ENCODE measurements around the gene TXK.

The TXK gene

DNA sequence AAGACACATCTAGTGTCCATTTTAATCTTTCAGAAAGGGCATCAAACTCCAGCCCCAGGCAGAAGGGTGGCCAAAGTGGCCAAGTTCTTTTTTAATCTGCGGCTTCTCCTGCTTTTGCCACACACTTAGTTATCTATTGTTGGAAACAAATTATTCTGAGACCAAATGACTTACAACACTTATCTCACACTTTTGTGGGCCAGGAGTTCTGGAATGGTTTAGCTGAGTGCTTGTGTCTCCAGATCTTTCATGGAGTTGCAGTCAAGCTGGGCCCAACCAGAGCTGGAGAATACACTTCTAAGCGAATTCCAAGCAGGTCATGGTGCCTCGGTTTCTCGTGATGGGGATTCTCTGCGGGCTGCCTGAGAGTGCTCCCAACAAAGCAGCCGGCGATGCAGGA is 4.0 kb downstream of the TXK start:
- Histone ChIP-seq H3K9me3 (ENCODE audit: control insufficient read depth, low read length) (no peaks in the 10 kb centered on the region), H3K27me3 (ENCODE audit: control insufficient read depth, insufficient read depth, low read length) (no peaks in the 10 kb centered on the region), H3K9ac (ENCODE audit: low read length) (no peak overlapping the region), H3K4me1 (ENCODE audit: control insufficient read depth, insufficient read depth, low read length) (peaks cover 7% of the 10 kb centered on the region), H3K4me3 (ENCODE audit: low read length) (no peak overlapping the region), H3K36me3 (ENCODE audit: control insufficient read depth, insufficient read depth, low read length) (no peaks in the 10 kb centered on the region)

- no peaks in the 10 kb centered on the region for H3K9me3 ChIP-seq (ENCODE audit: control insufficient read depth, low read length)
- H3K36me3 ChIP-seq (ENCODE audit: control insufficient read depth, insufficient read depth, low read length): no peaks in the 10 kb centered on the region
- no peak overlapping the region for H3K4me3 ChIP-seq (ENCODE audit: low read length)
- H3K9ac ChIP-seq (ENCODE audit: low read length): no peak overlapping the region
- no peaks in the 10 kb centered on the region for H3K27me3 ChIP-seq (ENCODE audit: control insufficient read depth, insufficient read depth, low read length)
- peaks cover 7% of the 10 kb centered on the region for H3K4me1 ChIP-seq (ENCODE audit: control insufficient read depth, insufficient read depth, low read length)
Observed at GRCh38 chr4:48129307-48130014, 4.6 kb downstream of the TXK start.

- no peak overlapping the region for H3K9ac ChIP-seq (ENCODE audit: low read length)
- H3K36me3 ChIP-seq (ENCODE audit: control insufficient read depth, insufficient read depth, low read length): no peaks in the 10 kb centered on the region
- no peak overlapping the region for H3K4me3 ChIP-seq (ENCODE audit: low read length)
- H3K9me3 ChIP-seq (ENCODE audit: control insufficient read depth, low read length): no peaks in the 10 kb centered on the region
- peaks cover 7% of the 10 kb centered on the region for H3K4me1 ChIP-seq (ENCODE audit: control insufficient read depth, insufficient read depth, low read length)
- H3K27me3 ChIP-seq (ENCODE audit: control insufficient read depth, insufficient read depth, low read length): no peaks in the 10 kb centered on the region
Observed at GRCh38 chr4:48127682-48128404, 6.2 kb downstream of the TXK start.

DNA sequence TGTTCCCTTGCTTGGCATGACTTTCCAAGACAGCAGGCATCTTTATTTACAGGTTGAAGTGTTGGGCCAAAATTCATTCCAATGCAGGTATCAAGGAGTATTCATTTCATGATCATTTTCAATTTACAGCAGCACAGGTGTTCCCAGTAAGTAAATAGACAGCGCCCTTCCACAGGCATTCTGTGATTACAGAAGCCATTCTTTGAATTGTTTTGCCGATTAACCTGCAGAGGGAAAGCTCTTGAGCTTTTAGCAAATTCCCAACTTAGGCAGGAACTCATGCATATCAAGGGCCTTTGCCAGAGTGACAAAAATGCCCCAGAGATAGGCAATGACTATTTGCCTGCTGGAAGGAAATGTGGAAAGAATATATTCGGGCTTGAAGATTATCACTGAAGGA is 6.8 kb downstream of the TXK start:
- Histone ChIP-seq H3K9me3 (ENCODE audit: control insufficient read depth, low read length) (no peaks in the 10 kb centered on the region), H3K4me3 (ENCODE audit: low read length) (no peak overlapping the region), H3K27me3 (ENCODE audit: control insufficient read depth, insufficient read depth, low read length) (no peaks in the 10 kb centered on the region), H3K4me1 (ENCODE audit: control insufficient read depth, insufficient read depth, low read length) (peaks cover 7% of the 10 kb centered on the region), H3K9ac (ENCODE audit: low read length) (no peak overlapping the region), H3K36me3 (ENCODE audit: control insufficient read depth, insufficient read depth, low read length) (no peaks in the 10 kb centered on the region)

GRCh38 chr4:48126621-48127020 is 7.4 kb downstream of the TXK start:
- Histone ChIP-seq H3K4me1 (ENCODE audit: control insufficient read depth, insufficient read depth, low read length) (peaks cover 7% of the 10 kb centered on the region), H3K36me3 (ENCODE audit: control insufficient read depth, insufficient read depth, low read length) (no peaks in the 10 kb centered on the region)

GRCh38 chr4:48124870-48125269 is 9.2 kb downstream of the TXK start:
- no peaks in the 10 kb centered on the region for H3K27me3 ChIP-seq (ENCODE audit: control insufficient read depth, insufficient read depth, low read length)

More at GRCh38 chr4:48126621-48127020, 7.4 kb downstream of the TXK start:
- Histone ChIP-seq H3K4me3 (ENCODE audit: low read length) (no peak overlapping the region), H3K27me3 (ENCODE audit: control insufficient read depth, insufficient read depth, low read length) (no peaks in the 10 kb centered on the region), H3K9me3 (ENCODE audit: control insufficient read depth, low read length) (no peaks in the 10 kb centered on the region), H3K9ac (ENCODE audit: low read length) (no peak overlapping the region)

GRCh38 chr4:48122756-48123155 is 11.3 kb downstream of the TXK start:
- Histone ChIP-seq H3K27me3 (ENCODE audit: control insufficient read depth, insufficient read depth, low read length) (no peaks in the 10 kb centered on the region), H3K4me1 (ENCODE audit: control insufficient read depth, insufficient read depth, low read length) (peaks cover 7% of the 10 kb centered on the region), H3K4me3 (ENCODE audit: low read length) (no peak overlapping the region), H3K9ac (ENCODE audit: low read length) (no peak overlapping the region), H3K9me3 (ENCODE audit: control insufficient read depth, low read length) (no peaks in the 10 kb centered on the region), H3K36me3 (ENCODE audit: control insufficient read depth, insufficient read depth, low read length) (no peaks in the 10 kb centered on the region)

More at GRCh38 chr4:48124870-48125269, 9.2 kb downstream of the TXK start:
- H3K36me3 ChIP-seq (ENCODE audit: control insufficient read depth, insufficient read depth, low read length): no peaks in the 10 kb centered on the region
- no peaks in the 10 kb centered on the region for H3K9me3 ChIP-seq (ENCODE audit: control insufficient read depth, low read length)
- no peak overlapping the region for H3K9ac ChIP-seq (ENCODE audit: low read length)
- H3K4me3 ChIP-seq (ENCODE audit: low read length): no peak overlapping the region
- peaks cover 7% of the 10 kb centered on the region for H3K4me1 ChIP-seq (ENCODE audit: control insufficient read depth, insufficient read depth, low read length)

DNA sequence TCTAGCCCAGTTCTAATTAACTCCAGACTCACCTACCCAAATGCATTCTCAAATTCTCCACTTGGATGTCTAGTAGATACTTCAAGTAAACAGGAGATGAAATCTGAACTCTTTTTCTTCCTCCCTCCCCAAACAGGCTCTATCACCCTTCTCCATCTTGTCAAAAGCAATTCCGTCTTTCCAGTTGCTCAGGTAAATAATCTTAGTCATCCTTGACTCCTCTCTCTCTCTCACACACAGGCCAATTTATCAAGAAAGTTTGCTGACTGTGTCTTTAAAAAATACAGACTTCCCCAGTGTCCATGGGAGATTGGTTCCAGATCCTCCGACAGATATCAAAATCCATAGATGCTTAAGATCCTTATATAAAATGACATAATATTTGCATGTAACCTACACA is 12.9 kb downstream of the TXK start:
- no peaks in the 10 kb centered on the region for H3K9me3 ChIP-seq (ENCODE audit: control insufficient read depth, low read length)
- no peaks in the 10 kb centered on the region for H3K36me3 ChIP-seq (ENCODE audit: control insufficient read depth, insufficient read depth, low read length)
- no peak overlapping the region for H3K4me3 ChIP-seq (ENCODE audit: low read length)
- H3K27me3 ChIP-seq (ENCODE audit: control insufficient read depth, insufficient read depth, low read length): no peaks in the 10 kb centered on the region
- no peak overlapping the region for H3K9ac ChIP-seq (ENCODE audit: low read length)
- no peaks in the 10 kb centered on the region for H3K4me1 ChIP-seq (ENCODE audit: control insufficient read depth, insufficient read depth, low read length)

DNA sequence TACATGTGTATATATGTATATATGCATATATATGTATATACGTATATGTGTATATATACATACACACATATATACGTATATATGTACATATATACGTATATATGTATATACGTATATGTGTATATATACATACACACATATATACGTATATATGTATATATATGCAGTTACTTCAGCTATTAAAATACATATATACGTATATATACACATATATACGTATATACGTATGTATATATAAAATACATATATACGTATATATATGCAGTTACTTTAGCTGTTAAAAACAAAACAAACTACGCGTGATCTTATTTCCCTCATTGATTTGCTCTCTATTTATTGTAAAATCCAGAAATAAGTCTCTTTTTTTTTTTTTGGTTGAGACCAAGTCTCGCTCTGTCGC is 13.9 kb downstream of the TXK start:
- H3K4me1 ChIP-seq (ENCODE audit: control insufficient read depth, insufficient read depth, low read length): no peaks in the 10 kb centered on the region
- H3K9ac ChIP-seq (ENCODE audit: low read length): no peak overlapping the region
- H3K36me3 ChIP-seq (ENCODE audit: control insufficient read depth, insufficient read depth, low read length): no peaks in the 10 kb centered on the region
- H3K27me3 ChIP-seq (ENCODE audit: control insufficient read depth, insufficient read depth, low read length): no peaks in the 10 kb centered on the region
- H3K9me3 ChIP-seq (ENCODE audit: control insufficient read depth, low read length): no peaks in the 10 kb centered on the region
- H3K4me3 ChIP-seq (ENCODE audit: low read length): no peak overlapping the region

GRCh38 chr4:48119646-48120045 is 14.4 kb downstream of the TXK start:
- Histone ChIP-seq H3K4me3 (ENCODE audit: low read length) (no peak overlapping the region), H3K27me3 (ENCODE audit: control insufficient read depth, insufficient read depth, low read length) (no peaks in the 10 kb centered on the region), H3K36me3 (ENCODE audit: control insufficient read depth, insufficient read depth, low read length) (no peaks in the 10 kb centered on the region), H3K9me3 (ENCODE audit: control insufficient read depth, low read length) (no peaks in the 10 kb centered on the region), H3K4me1 (ENCODE audit: control insufficient read depth, insufficient read depth, low read length) (no peaks in the 10 kb centered on the region), H3K9ac (ENCODE audit: low read length) (no peak overlapping the region)

DNA sequence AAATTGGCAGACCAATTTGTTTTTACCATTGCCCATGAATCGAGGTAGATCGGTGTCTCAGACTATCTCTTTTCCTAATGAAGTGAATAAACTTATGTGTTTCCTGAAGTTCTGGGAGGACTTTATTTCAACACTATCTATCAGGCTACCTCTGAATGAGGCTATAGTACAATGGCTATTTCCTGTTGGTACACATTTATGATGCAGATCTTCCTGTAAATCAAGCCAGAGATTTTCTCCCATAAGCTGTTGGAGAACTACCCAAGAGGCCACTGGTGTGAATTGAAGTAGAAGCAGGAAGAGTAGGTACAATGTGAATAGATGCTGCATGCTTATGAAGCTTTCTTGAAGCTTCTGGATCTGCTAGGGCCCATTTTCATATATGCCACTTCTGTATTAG is 16.0 kb downstream of the TXK start:
- H3K27me3 ChIP-seq (ENCODE audit: control insufficient read depth, insufficient read depth, low read length): no peaks in the 10 kb centered on the region
- no peak overlapping the region for H3K4me3 ChIP-seq (ENCODE audit: low read length)
- no peaks in the 10 kb centered on the region for H3K36me3 ChIP-seq (ENCODE audit: control insufficient read depth, insufficient read depth, low read length)
- H3K9me3 ChIP-seq (ENCODE audit: control insufficient read depth, low read length): no peaks in the 10 kb centered on the region
- no peaks in the 10 kb centered on the region for H3K4me1 ChIP-seq (ENCODE audit: control insufficient read depth, insufficient read depth, low read length)
- no peak overlapping the region for H3K9ac ChIP-seq (ENCODE audit: low read length)

DNA sequence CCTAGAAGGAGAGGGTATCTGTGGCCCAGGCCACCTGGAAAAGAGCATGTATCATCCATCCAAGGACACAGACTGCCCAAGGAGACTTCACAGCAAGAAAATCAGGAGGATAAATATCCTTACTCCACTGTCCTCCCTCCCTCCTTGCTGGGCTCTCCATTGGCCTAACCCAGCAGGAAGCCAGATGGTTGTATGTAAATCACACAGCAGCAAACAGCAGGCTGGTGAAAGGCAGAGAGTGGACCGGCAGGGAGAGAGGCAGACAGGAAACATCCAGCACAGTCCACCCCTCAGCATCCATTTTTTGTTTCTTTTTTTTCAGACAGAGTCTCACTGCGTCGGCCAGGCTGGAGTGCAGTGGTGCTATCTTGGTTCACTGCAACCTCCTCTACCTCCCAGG is 17.5 kb downstream of the TXK start:
- no peaks in the 10 kb centered on the region for H3K27me3 ChIP-seq (ENCODE audit: control insufficient read depth, insufficient read depth, low read length)
- H3K36me3 ChIP-seq (ENCODE audit: control insufficient read depth, insufficient read depth, low read length): no peaks in the 10 kb centered on the region
- no peaks in the 10 kb centered on the region for H3K4me1 ChIP-seq (ENCODE audit: control insufficient read depth, insufficient read depth, low read length)
- H3K4me3 ChIP-seq (ENCODE audit: low read length): no peak overlapping the region
- no peak overlapping the region for H3K9ac ChIP-seq (ENCODE audit: low read length)
- H3K9me3 ChIP-seq (ENCODE audit: control insufficient read depth, low read length): no peaks in the 10 kb centered on the region

All from mucosa of stomach (tissue), 1 donor.